Activated T-helper 1 cell treated with anti-CD3 and anti-CD28 coated beads, Interleukin-12 subunit alpha, Interleukin-12 subunit beta, Interleukin-2, Interleukin-4 antibody, amounts not matched to agents 30 ng/mL and 10 ng/mL and 1 ng/mL, durations not matched to agents 14 hours and 24 hours and 36 hours (primary cell): ENCODE results near the gene VPS26B. TPM values are rescaled to one million over a fixed set of nuclear protein-coding genes. Genes with fewer than 3 reads are reported as not detected.
A peak's percentile ranks its signal among the peaks of the same experiment; 100 is the strongest.

Source experiments
- DNase-seq: peaks from one replicate; pipeline ENCODE4 v3.0.0; 2021; ENCODE audit warnings: low spot score
- H3K27ac Mint-ChIP-seq: one replicate; pipeline ENCODE4 v1.8.0; 2021; ENCODE audit warnings: mild to moderate bottlenecking, mixed read lengths
- H3K27me3 Mint-ChIP-seq: one replicate; pipeline ENCODE4 v1.8.0; 2022; ENCODE audit warnings: mild to moderate bottlenecking, moderate library complexity, mixed read lengths; ENCODE audit not compliant: insufficient read depth
- H3K36me3 Mint-ChIP-seq: one replicate; pipeline ENCODE4 v1.8.0; 2021; ENCODE audit warnings: low read depth, mixed read lengths
- H3K4me1 Mint-ChIP-seq: one replicate; pipeline ENCODE4 v1.8.0; 2021; ENCODE audit warnings: low read depth, mixed read lengths
- H3K4me3 Mint-ChIP-seq: one replicate; pipeline ENCODE4 v1.8.0; 2021; ENCODE audit warnings: mild to moderate bottlenecking, moderate library complexity, mixed read lengths
- H3K9me3 Mint-ChIP-seq: one replicate; pipeline ENCODE4 v1.8.0; 2021; ENCODE audit warnings: mixed read lengths
- intact Hi-C: fragments of 100-400 bp; cut with micrococcal nuclease; formaldehyde crosslinking; loops from one replicate; pipeline ENCODE4 v1.15.1; 2024
- total RNA-seq: library from RNA; stranded (reverse); gene quantifications from 2 replicates; pipeline ENCODE4 v1.2.3, GENCODE V29; 2022

VPS26B gene
- total RNA-seq, 1 donor from 2014 or later, result 43.2 TPM

- H3K27ac Mint-ChIP-seq, result no peak overlapping the region
- peaks cover 45% of the 10 kb centered on the region for H3K36me3 Mint-ChIP-seq
- no peak for DNase-seq
- no peak overlapping the region for H3K4me3 Mint-ChIP-seq
- H3K27me3 Mint-ChIP-seq, result no peaks in the 10 kb centered on the region
- H3K9me3 Mint-ChIP-seq, result no peaks in the 10 kb centered on the region
- peaks cover 55% of the 10 kb centered on the region for H3K4me1 Mint-ChIP-seq
- intact Hi-C loops, result no loop called here
Measured at GRCh38 chr11:134215836-134216235, 8.6 kb upstream of the VPS26B start.

DNA sequence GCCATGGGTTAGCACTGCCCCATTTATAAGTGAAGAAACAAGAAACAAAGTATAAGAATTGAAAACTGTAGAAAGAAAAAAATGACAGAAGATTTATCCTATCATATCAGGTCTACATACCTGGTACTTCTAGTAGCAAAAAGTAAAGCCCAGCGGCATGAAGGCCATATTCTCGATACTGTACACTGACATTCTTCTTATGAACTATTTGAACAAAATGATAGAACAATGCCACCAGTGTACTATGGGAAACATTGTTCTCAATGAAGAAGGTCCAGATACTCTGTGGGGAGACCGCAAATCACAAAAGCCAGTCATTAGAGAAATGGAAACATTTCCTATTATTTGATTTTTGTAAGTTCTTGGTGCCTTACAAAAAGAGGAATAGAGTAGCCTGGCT is 7.7 kb upstream of the VPS26B start:
- no peak for DNase-seq
- H3K9me3 Mint-ChIP-seq, result no peaks in the 10 kb centered on the region
- peaks cover 43% of the 10 kb centered on the region for H3K36me3 Mint-ChIP-seq
- no peak overlapping the region for H3K27ac Mint-ChIP-seq
- no peaks in the 10 kb centered on the region for H3K27me3 Mint-ChIP-seq
- H3K4me1 Mint-ChIP-seq, result peaks cover 59% of the 10 kb centered on the region
- intact Hi-C loops, result no loop called here
- no peak overlapping the region for H3K4me3 Mint-ChIP-seq

DNA sequence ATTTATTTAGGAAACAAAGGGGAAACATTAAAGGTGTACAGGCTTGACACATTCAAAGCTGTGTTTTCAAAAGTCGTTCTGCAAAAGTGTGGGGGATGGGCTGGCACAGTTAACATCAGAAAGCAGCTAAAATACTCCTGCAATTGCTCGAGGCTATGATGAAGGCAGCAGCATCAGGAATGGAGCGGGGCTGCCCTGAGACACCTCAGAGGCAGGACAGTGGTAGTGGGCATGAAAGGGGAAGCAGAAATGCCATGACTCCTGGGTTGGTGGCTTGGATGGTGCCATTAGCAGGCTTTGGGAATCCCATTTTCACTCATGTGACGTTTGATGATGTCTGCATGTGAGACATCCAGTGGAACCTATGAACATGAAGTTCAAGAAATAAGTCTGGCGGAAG is 1.4 kb upstream of the VPS26B start:
- Mint-ChIP-seq H3K36me3 (peaks cover 34% of the 10 kb centered on the region), H3K4me1 (peaks cover 65% of the 10 kb centered on the region), H3K27me3 (no peaks in the 10 kb centered on the region), H3K9me3 (no peaks in the 10 kb centered on the region), H3K27ac (peak overlapping the region; percentile 95), H3K4me3 (peak overlapping the region; percentile 98)
- no peak for DNase-seq
- intact Hi-C loops, result loop anchor here (5.0 kb wide), 1 partner anchor 186 kb away; no protein-coding TSS in a partner anchor

- Mint-ChIP-seq H3K27ac (peak overlapping the region; percentile 93), H3K9me3 (no peaks in the 10 kb centered on the region), H3K4me3 (peak overlapping the region; percentile 93), H3K36me3 (peaks cover 27% of the 10 kb centered on the region), H3K27me3 (no peaks in the 10 kb centered on the region), H3K4me1 (peaks cover 69% of the 10 kb centered on the region)
- intact Hi-C loops, result loop anchor here (1.0 to 5.0 kb wide), 10 partner anchors 18 to 297 kb away; partner anchors contain the start of genes ACAD8, GLB1L2, GLB1L3 and IGSF9B
- peak; percentile 64 for DNase-seq
Measured at GRCh38 chr11:134224710-134225664, 516 bp downstream of the VPS26B start.

- no peak for DNase-seq
- Mint-ChIP-seq H3K9me3 (no peaks in the 10 kb centered on the region), H3K27me3 (no peaks in the 10 kb centered on the region), H3K4me3 (peak overlapping the region; percentile 70), H3K27ac (no peak overlapping the region), H3K36me3 (peaks cover 20% of the 10 kb centered on the region), H3K4me1 (peaks cover 67% of the 10 kb centered on the region)
- intact Hi-C loops, result no loop called here
Measured at GRCh38 chr11:134226806-134227325, 2.4 kb downstream of the VPS26B start.

DNA sequence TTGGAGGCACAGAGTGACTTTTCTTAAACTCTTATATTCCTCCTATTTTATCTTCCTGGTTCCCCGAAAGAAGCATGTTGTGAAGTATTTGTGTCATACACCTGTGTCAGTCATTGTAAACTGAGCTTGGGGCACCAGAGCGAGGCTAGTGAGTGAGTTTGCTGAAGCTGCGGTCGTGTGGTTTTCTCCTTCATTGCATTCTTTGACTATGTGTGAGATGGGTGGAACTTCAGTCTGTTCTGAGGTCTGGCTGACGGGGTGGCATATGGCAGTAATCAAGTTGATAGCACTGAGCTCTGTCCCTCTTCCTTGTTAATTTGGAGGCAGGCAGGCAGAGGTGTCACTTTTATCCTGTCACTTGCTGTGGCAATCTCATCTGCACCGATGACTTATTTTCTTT is 4.2 kb downstream of the VPS26B start:
- H3K4me1 Mint-ChIP-seq, result peaks cover 65% of the 10 kb centered on the region

GRCh38 chr11:134229126-134229790 is 4.8 kb downstream of the VPS26B start:
- Mint-ChIP-seq H3K9me3 (no peaks in the 10 kb centered on the region), H3K27me3 (no peaks in the 10 kb centered on the region), H3K4me1 (peaks cover 65% of the 10 kb centered on the region), H3K4me3 (peak overlapping the region; percentile 58), H3K27ac (no peak overlapping the region), H3K36me3 (peaks cover 13% of the 10 kb centered on the region)
- DNase-seq, result no peak
- intact Hi-C loops, result no loop called here

More for the DNA sequence above, 4.2 kb downstream of the VPS26B start:
- H3K27ac Mint-ChIP-seq, result no peak overlapping the region
- peaks cover 13% of the 10 kb centered on the region for H3K36me3 Mint-ChIP-seq
- H3K27me3 Mint-ChIP-seq, result no peaks in the 10 kb centered on the region
- no peaks in the 10 kb centered on the region for H3K9me3 Mint-ChIP-seq
- no peak overlapping the region for H3K4me3 Mint-ChIP-seq
- DNase-seq, result no peak
- intact Hi-C loops, result no loop called here

DNA sequence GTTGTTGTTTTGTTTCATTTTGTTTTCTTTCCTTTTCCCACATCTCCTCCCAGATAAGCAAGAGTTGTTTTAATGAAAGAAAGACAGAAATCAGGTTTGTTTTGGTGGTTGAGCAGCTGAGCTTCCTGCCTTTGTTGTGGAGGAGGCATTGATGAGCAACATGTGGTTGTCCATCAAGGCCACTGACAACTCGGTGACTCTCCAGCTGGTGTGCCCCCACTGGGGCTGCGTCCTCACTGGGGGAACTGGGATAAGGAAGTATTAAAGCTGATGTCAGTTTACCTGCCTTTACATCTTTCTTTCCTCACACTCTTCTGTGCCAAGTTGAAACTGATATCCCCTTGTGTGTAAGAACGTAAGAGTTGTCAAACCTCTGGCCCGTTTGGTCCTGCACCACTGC is 5.9 kb downstream of the VPS26B start:
- H3K27ac Mint-ChIP-seq, result no peak overlapping the region
- no peaks in the 10 kb centered on the region for H3K27me3 Mint-ChIP-seq

DNA sequence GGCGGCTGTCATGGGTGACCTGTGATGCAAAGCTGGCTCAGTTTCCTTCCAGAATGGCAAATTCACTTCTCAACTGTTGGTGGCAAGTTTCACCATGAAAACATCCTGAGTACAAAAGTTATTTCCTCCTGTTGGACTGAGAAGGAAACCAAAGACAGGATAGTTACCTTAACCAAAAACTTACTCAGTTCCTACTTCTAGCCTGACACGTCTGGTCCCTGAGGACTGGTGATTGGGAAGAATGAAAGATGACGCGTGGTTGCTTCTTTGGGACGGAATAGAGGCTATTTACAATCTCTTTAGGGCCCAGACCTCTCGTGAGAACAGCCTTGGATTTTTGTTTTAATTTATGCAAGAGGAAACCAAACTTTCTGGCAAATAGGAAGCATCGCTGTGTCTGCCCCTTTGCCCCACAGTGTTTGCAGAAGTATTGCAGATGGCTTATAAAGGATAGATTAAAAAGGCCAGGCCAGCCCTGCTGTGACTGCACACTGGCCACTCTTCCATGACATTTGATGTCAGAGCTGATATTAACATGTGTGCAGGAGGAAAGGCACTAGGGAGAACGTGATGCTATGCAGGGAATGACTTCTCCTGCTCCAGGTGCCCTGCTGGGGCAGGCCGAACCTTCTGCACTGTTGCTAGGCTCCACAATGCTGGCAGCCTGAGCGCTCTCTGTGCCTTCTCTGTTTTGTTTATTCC is 7.6 kb downstream of the VPS26B start:
- Mint-ChIP-seq H3K27ac (peak overlapping the region; percentile 36), H3K36me3 (peaks cover 23% of the 10 kb centered on the region), H3K4me3 (no peak overlapping the region), H3K9me3 (no peaks in the 10 kb centered on the region), H3K27me3 (no peaks in the 10 kb centered on the region), H3K4me1 (peaks cover 52% of the 10 kb centered on the region)
- no peak for DNase-seq
- intact Hi-C loops, result no loop called here

More for the DNA sequence above, 5.9 kb downstream of the VPS26B start:
- DNase-seq, result no peak
- Mint-ChIP-seq H3K4me3 (no peak overlapping the region), H3K9me3 (no peaks in the 10 kb centered on the region), H3K4me1 (peaks cover 65% of the 10 kb centered on the region), H3K36me3 (peaks cover 18% of the 10 kb centered on the region)
- intact Hi-C loops, result no loop called here

DNA sequence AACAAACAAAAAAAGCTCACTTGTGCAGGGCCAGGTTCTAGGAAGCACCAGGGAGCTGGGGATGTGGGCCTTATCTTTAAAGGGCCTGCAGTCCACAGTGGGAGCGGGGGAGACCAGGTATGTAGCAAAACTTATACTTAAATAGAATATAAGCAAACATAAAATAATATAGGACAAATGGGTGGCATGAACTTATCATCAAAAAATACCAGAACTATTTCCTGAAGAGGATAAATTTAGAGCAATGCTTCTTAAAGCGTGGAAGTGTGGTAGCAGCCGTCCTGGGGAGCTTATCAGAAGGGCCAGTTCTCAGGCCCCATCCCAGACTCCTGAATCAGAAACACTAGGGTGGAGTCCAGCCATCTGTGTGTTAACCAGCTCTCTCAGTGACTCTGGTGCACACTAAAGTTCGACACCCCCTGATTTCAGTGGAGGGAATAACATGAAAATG is 9.3 kb downstream of the VPS26B start:
- H3K27ac Mint-ChIP-seq, result no peak overlapping the region
- H3K36me3 Mint-ChIP-seq, result peaks cover 29% of the 10 kb centered on the region
- intact Hi-C loops, result no loop called here
- DNase-seq, result no peak
- H3K9me3 Mint-ChIP-seq, result no peaks in the 10 kb centered on the region
- H3K4me1 Mint-ChIP-seq, result peaks cover 38% of the 10 kb centered on the region
- H3K27me3 Mint-ChIP-seq, result no peaks in the 10 kb centered on the region
- H3K4me3 Mint-ChIP-seq, result no peak overlapping the region

DNA sequence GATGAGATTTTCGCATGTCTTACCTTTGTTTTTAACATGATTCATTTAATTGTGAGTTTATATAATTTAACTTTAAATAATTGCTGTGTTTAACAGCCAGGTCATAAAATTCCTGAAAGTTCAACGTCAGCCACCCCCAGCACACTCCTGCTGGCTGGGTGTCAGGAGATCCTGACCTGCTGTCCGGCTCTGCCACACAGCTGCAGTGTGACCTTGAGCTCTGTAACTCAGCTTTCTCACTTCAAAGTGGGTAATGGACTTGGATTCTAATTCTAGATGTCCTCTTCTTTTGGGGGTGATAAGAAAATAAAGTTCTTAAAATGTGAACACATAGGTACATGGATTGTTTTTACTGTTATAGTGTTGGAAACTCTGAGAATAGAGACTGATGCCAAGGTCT is 10.9 kb downstream of the VPS26B start:
- H3K36me3 Mint-ChIP-seq, result peaks cover 24% of the 10 kb centered on the region
- no peaks in the 10 kb centered on the region for H3K27me3 Mint-ChIP-seq
- DNase-seq, result no peak
- peaks cover 22% of the 10 kb centered on the region for H3K4me1 Mint-ChIP-seq
- no peak overlapping the region for H3K4me3 Mint-ChIP-seq
- H3K27ac Mint-ChIP-seq, result no peak overlapping the region
- no peaks in the 10 kb centered on the region for H3K9me3 Mint-ChIP-seq
- intact Hi-C loops, result no loop called here

DNA sequence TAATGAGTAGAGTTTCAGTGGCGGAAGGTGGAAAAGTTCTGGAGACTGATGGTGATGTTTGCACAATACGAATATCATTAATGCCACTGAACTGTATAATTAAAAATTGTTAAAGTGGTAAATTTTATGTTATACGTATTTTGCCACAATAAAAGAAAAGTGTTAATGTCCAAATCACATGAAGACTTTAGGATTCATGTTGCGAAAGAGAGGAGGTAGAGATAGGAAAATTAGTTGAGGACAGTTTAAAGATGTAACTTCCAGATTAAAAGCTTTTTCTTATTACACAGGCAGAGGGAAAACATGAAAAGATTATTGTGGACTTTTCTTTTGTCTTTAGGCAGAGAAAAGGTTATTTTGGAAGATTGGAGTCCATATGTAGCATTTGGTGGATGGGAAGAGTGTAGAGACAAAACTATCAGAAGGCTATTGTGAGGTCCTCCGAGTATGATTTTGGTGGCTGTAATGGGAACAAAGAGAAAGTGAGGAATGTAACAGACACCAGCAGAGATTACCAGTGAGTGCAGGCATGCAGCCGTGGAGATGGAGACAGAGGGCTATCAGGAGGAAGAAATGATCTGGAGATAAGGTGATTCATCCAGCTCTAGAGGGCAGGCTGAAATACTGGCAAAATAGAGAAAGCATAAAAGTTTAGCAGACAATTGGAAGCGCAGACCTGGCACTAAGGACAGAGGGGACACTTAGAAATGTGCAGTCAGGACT is 12.5 kb downstream of the VPS26B start:
- Mint-ChIP-seq H3K27me3 (no peaks in the 10 kb centered on the region), H3K4me1 (peaks cover 12% of the 10 kb centered on the region), H3K27ac (peak overlapping the region; percentile 10), H3K4me3 (no peak overlapping the region), H3K9me3 (no peaks in the 10 kb centered on the region), H3K36me3 (peaks cover 25% of the 10 kb centered on the region)
- DNase-seq, result no peak
- intact Hi-C loops, result no loop called here
